Hepatocyte (in vitro differentiated cells): Measurements from ENCODE around the gene GRIK4. TPM values are rescaled to one million over a fixed set of nuclear protein-coding genes. Genes with fewer than 3 reads are reported as not detected.

Experiments used
- DNase-seq: peaks from one replicate; pipeline ENCODE4 v3.0.0-alpha.2; 2016; ENCODE audit warnings: low spot score
- H2AFZ ChIP-seq: fragments of 200-600 bp; sonication (generic); 2 replicates; pipeline ENCODE4 v1.6.0; 2016; ENCODE audit warnings: antibody characterized with exemption, mild to moderate bottlenecking
- H3K27ac ChIP-seq: fragments of 200-600 bp; sonication (generic); 2 replicates; pipeline ENCODE4 v1.5.1; 2016; ENCODE audit warnings: mild to moderate bottlenecking
- H3K27me3 ChIP-seq: fragments of 200-600 bp; sonication (generic); 2 replicates; pipeline ENCODE4 v1.6.1; 2016
- H3K36me3 ChIP-seq: fragments of 200-600 bp; sonication (generic); replicated peaks from 2 replicates; pipeline ENCODE4 v1.5.1; 2016; ENCODE audit warnings: low read depth; ENCODE audit not compliant: insufficient read depth
- H3K4me1 ChIP-seq: fragments of 200-600 bp; sonication (generic); 2 replicates; pipeline ENCODE4 v1.5.1; 2016; ENCODE audit warnings: mild to moderate bottlenecking, moderate library complexity; ENCODE audit not compliant: insufficient read depth
- H3K4me2 ChIP-seq: fragments of 200-600 bp; sonication (generic); 2 replicates; pipeline ENCODE4 v1.6.0; 2016
- H3K4me3 ChIP-seq: fragments of 200-600 bp; sonication (generic); 2 replicates; pipeline ENCODE4 v1.5.1; 2016; ENCODE audit warnings: mild to moderate bottlenecking
- H3K79me2 ChIP-seq: fragments of 200-600 bp; sonication (generic); 2 replicates; pipeline ENCODE4 v1.6.0; 2017; ENCODE audit warnings: mild to moderate bottlenecking
- H3K9me2 ChIP-seq: fragments of 200-600 bp; sonication (generic); replicated peaks from 2 replicates; pipeline ENCODE4 v1.6.0; 2017; ENCODE audit warnings: mild to moderate bottlenecking; ENCODE audit not compliant: insufficient read depth
- H3K9me3 ChIP-seq: fragments of 200-600 bp; sonication (generic); 2 replicates; pipeline ENCODE4 v1.5.1; 2016; ENCODE audit warnings: low read depth, mild to moderate bottlenecking
- H4K20me1 ChIP-seq: fragments of 200-600 bp; sonication (generic); 2 replicates; pipeline ENCODE4 v1.6.0; 2016; ENCODE audit warnings: mild to moderate bottlenecking; ENCODE audit not compliant: insufficient read depth, poor library complexity, severe bottlenecking
- EZH2 ChIP-seq: fragments of 200-600 bp; sonication (generic); IDR thresholded peaks from 2 replicates; pipeline ENCODE4 v1.6.1; 2016; ENCODE audit warnings: antibody characterized with exemption, mild to moderate bottlenecking, borderline replicate concordance
- EZH2phosphoT487 ChIP-seq: fragments of 200-600 bp; sonication (generic); IDR thresholded peaks from one replicate; pipeline ENCODE4 v1.6.1; 2018; ENCODE audit warnings: antibody characterized with exemption, mild to moderate bottlenecking, low read depth, moderate library complexity; ENCODE audit not compliant: unreplicated experiment, severe bottlenecking
- WGBS: methylation state at CpG from one replicate; pipeline ENCODE4 v1.1.6; 2016; ENCODE audit warnings: low lambda C conversion rate; ENCODE audit errors: missing lambda C conversion rate; 5-methylcytosine and 5-hydroxymethylcytosine counted together
- polyA plus RNA-seq: library from polyadenylated mRNA; unstranded; fragments of >200 nt; fragmentation: Nextera tagmentation; extraction: Ambion mirVana; gene quantifications from 2 replicates; pipeline ENCODE4 v1.2.1, GENCODE V29; 2016
- total RNA-seq: library from RNA; depleted of rRNA; stranded (reverse); fragments of >200 nt; gene quantifications from 2 replicates; pipeline ENCODE4 v1.2.3, GENCODE V29; 2014
- TF ChIP-seq, protein P1 (sequence below): fragments of 200-600 bp; sonication (generic); IDR thresholded peaks from 2 replicates; pipeline ENCODE4 v1.5.1; 2016; ENCODE audit warnings: antibody characterized with exemption, mild to moderate bottlenecking; ENCODE audit not compliant: poor library complexity

Gene GRIK4
- total and polyA plus RNA-seq, 2 experiments from 2014 or later = 1.5 to 2.3 TPM

- H2AFZ ChIP-seq = no peak overlapping the region
- H3K27me3 ChIP-seq = peaks cover 46% of the 10 kb centered on the region
- H3K36me3 ChIP-seq = no peaks in the 10 kb centered on the region
Measured at GRCh38 chr11:120562806-120563425, 51.4 kb downstream of the GRIK4 start.

DNA sequence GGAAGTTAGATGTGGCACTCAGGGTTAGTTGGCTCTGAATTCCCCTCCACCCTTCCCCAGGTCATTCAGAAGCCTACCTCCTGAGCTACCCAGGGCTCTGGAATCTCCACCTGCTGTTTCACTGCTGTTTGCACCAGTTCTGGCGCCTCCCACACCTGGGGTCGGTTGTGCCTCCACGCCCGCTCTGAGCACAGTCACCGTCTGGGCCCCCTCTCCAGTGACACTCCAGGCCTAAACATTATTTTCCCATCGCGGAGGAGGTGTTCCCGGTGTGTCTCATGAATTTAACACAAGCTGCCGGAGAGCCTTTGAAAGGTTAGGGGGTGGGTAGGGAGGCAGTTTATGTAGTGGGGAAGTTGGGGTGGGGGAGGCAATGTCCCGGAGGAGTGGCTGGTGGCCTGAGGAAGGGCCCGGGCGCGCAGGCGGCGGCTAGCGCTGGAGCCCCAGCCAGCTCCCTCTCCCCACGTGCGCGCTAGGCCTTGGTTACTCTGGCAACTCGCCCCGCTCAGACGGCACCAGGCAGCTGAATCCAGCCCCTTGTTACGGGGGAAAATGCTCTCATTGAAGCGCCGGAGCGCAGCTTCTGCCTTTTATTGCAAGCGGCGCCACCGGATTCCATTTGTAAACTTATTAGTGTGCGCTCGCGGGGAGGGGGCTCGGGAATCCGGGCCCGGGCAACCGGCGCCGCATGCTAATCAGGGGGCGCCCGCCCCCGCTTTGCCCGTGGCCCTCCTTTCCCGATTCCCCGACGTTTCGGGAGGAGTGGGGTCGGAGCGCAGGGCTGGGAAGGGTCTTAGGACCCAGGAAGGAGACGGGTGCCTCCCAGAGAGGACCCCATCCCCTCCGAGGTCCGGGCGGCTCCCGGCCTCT lies 52.4 kb downstream of the GRIK4 start:
- no peaks in the 10 kb centered on the region for H3K79me2 ChIP-seq
- TF ChIP-seq, protein P1, sequence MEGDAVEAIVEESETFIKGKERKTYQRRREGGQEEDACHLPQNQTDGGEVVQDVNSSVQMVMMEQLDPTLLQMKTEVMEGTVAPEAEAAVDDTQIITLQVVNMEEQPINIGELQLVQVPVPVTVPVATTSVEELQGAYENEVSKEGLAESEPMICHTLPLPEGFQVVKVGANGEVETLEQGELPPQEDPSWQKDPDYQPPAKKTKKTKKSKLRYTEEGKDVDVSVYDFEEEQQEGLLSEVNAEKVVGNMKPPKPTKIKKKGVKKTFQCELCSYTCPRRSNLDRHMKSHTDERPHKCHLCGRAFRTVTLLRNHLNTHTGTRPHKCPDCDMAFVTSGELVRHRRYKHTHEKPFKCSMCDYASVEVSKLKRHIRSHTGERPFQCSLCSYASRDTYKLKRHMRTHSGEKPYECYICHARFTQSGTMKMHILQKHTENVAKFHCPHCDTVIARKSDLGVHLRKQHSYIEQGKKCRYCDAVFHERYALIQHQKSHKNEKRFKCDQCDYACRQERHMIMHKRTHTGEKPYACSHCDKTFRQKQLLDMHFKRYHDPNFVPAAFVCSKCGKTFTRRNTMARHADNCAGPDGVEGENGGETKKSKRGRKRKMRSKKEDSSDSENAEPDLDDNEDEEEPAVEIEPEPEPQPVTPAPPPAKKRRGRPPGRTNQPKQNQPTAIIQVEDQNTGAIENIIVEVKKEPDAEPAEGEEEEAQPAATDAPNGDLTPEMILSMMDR = no peak
- TF ChIP-seq EZH2 (peak; percentile 62), EZH2phosphoT487 (no peak)
- no peak overlapping the region for H3K27ac ChIP-seq
- H3K27me3 ChIP-seq = peaks cover 46% of the 10 kb centered on the region
- H3K4me3 ChIP-seq = peak overlapping the region; percentile 29
- no peaks in the 10 kb centered on the region for H4K20me1 ChIP-seq
- peak overlapping the region; percentile 56 for H2AFZ ChIP-seq
- peak; percentile 71 for DNase-seq
- H3K4me2 ChIP-seq = peak overlapping the region; percentile 97
- no peaks in the 10 kb centered on the region for H3K9me3 ChIP-seq
- H3K4me1 ChIP-seq = peaks cover 15% of the 10 kb centered on the region
- no peaks in the 10 kb centered on the region for H3K36me3 ChIP-seq
- 6% methylated on average over 53 of the region's 53 CpGs for WGBS
- no peaks in the 10 kb centered on the region for H3K9me2 ChIP-seq

More at GRCh38 chr11:120562806-120563425, 51.4 kb downstream of the GRIK4 start:
- Histone ChIP-seq H3K27ac (no peak overlapping the region), H3K79me2 (no peaks in the 10 kb centered on the region), H3K9me3 (no peaks in the 10 kb centered on the region), H4K20me1 (no peaks in the 10 kb centered on the region), H3K4me3 (no peak overlapping the region), H3K4me1 (peaks cover 15% of the 10 kb centered on the region), H3K9me2 (no peaks in the 10 kb centered on the region), H3K4me2 (no peak overlapping the region)
- DNase-seq = no peak
- WGBS = 88% methylated on average over 9 of the region's 9 CpGs
- TF ChIP-seq EZH2phosphoT487 (no peak), EZH2 (no peak)
- TF ChIP-seq, protein P1 = no peak

GRCh38 chr11:120564573-120565311 lies 53.2 kb downstream of the GRIK4 start:
- DNase-seq = peak; percentile 58
- Histone ChIP-seq H4K20me1 (no peaks in the 10 kb centered on the region), H3K36me3 (no peaks in the 10 kb centered on the region), H3K4me3 (peak overlapping the region; percentile 29), H3K79me2 (no peaks in the 10 kb centered on the region), H3K4me1 (peaks cover 15% of the 10 kb centered on the region), H2AFZ (peak overlapping the region; percentile 56), H3K27ac (no peak overlapping the region), H3K9me3 (no peaks in the 10 kb centered on the region), H3K9me2 (no peaks in the 10 kb centered on the region), H3K4me2 (peak overlapping the region; percentile 97), H3K27me3 (peaks cover 46% of the 10 kb centered on the region)
- TF ChIP-seq EZH2phosphoT487 = no peak
- TF ChIP-seq, protein P1 = peak; percentile 16
- WGBS = 5% methylated on average over 47 of the region's 75 CpGs
